Thyroid gland (tissue), 4 donors: ENCODE measurements around the gene CIAO2B.

ENCODE experiments used
- POLR2A ChIP-seq, 2 donors: fragments of 450-650 bp; IDR thresholded peaks; one replicate each; pipeline ENCODE4 v1.6.1; 2017; ENCODE audit warnings: antibody characterized with exemption in 2 of 2, mild to moderate bottlenecking in 2 of 2, moderate library complexity in 1 of 2
- TF ChIP-seq, protein P1 (sequence below), 6 experiments: fragments of 200-600 bp in 3 of 6; fragments of 450-650 bp in 3 of 6; sonication (generic) in 3 of 6; IDR thresholded peaks; one replicate each; pipeline ENCODE4 v1.5.1; 2016 to 2019; ENCODE audit warnings: antibody characterized with exemption in 6 of 6, mild to moderate bottlenecking in 2 of 6, inconsistent platforms in 1 of 6, moderate library complexity in 1 of 6

DNA sequence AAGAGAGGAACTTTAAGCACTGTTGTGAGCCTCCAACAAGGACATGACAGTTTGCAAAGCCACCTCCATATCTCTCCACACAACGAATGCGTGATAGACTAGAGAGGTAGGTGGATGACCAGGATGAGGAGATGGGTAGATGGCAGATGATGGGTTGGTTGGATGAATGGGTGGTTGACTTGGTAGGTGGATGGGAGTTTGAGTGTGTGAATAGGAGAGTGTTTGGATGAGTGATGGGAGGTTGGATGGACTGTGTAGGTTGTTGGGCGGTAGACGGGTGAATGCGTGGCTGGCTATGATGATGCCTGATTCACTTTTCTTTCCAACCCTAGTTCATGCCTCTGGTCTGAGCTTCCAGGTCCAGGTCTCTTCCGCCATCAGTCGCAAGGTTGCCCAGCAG lies 19.7 kb downstream of the CIAO2B start:
- TF ChIP-seq POLR2A (IDR thresholded peaks at IDR 0.05), result no peak
- TF ChIP-seq, protein P1, sequence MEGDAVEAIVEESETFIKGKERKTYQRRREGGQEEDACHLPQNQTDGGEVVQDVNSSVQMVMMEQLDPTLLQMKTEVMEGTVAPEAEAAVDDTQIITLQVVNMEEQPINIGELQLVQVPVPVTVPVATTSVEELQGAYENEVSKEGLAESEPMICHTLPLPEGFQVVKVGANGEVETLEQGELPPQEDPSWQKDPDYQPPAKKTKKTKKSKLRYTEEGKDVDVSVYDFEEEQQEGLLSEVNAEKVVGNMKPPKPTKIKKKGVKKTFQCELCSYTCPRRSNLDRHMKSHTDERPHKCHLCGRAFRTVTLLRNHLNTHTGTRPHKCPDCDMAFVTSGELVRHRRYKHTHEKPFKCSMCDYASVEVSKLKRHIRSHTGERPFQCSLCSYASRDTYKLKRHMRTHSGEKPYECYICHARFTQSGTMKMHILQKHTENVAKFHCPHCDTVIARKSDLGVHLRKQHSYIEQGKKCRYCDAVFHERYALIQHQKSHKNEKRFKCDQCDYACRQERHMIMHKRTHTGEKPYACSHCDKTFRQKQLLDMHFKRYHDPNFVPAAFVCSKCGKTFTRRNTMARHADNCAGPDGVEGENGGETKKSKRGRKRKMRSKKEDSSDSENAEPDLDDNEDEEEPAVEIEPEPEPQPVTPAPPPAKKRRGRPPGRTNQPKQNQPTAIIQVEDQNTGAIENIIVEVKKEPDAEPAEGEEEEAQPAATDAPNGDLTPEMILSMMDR (IDR thresholded peaks at IDR 0.05), result no peak
